ENCODE measurements around the gene DFFB. TPM values are rescaled to one million over a fixed set of nuclear protein-coding genes. Genes with fewer than 3 reads are reported as not detected.
A peak's percentile ranks its signal among the peaks of the same experiment; 100 is the strongest.

The DFFB gene
- total and polyA plus RNA-seq, 9 of the 15 experiments (the other 6 are each of a cell fraction or from before 2014, with no cell fraction given) = 2.3 to 15.8 (median 11.5) TPM

DNA sequence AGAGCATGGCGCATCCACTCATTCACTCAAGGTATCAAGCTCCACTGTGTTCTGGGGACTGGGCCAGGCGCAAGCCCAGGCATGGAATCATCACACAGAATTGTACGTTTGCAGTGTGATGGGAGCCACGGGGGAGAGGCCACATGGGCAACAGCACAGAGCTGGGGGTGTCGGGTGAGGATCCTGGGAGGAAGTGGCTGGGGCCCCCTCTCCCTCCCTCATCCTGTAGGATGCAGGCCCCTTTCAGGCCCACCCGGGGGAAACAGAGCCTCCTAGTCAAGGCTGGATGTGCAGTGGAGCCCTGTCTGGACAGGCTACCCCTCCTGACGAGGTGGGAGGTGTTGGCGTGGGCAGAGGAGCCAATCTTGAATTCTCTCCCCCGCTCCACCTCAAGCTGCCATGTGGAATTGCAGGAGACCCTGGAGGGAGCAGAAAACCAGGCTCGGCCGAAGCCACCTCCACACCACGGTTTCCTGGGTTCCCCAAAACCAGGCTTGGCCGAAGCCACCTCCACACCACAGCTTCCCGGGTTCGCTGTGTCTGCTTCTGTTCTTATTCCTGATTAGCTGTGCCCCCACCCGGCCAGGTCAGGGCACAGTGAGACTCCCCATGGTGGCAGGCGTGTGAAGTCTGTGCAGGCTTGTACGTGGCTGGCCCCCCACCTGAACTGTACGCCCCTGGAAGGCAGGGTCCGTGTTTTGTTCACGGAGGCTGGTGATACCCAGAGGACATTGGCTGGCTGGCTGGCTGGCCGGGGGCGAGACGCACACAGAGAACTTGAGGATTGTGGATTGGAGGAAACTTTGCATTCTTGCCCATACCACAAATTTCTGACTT, 46.9 kb downstream of the DFFB start:
- H3K4me2 ChIP-seq (ENCODE audit: insufficient read depth, low read length) = no peak overlapping the region
- ATAC-seq = no peak
- WGBS (ENCODE audit: insufficient coverage, low coverage, missing lambda C conversion rate) = 48% methylated on average over 24 of the region's 24 CpGs
- H4K20me1 ChIP-seq (replicated peaks; ENCODE audit: control insufficient read depth, insufficient read depth, low read length) = peaks cover 3% of the 10 kb centered on the region; the same call in 1 of the 2 replicates
- H3K27ac ChIP-seq (ENCODE audit: extremely low read depth, low read depth, low read length) = no peak overlapping the region
- no peak overlapping the region for H3K4me3 ChIP-seq
- POLR2A ChIA-PET = interaction anchor here (1.0 to 1.3 kb wide), 2 partner anchors 8 to 72 kb away, joined by 3 to 4 read pairs; no protein-coding TSS in a partner anchor
- H3K4me1 ChIP-seq (replicated peaks in 1 of 2; ENCODE audit: control insufficient read depth in 2 of 2, insufficient read depth in 2 of 2, low read length in 2 of 2) = peaks cover 10 to 63% of the 10 kb centered on the region in 2 experiments; a peak in 4 of 5 replicates
- CTCF ChIA-PET (ENCODE audit: low intra/inter-chr PET ratio) = interaction anchor here (0.7 kb wide), 1 partner anchor 131 kb away, joined by 5 read pairs; no protein-coding TSS in a partner anchor
- no peaks in the 10 kb centered on the region for H3K9me3 ChIP-seq (replicated peaks; ENCODE audit: control insufficient read depth, insufficient read depth, low read depth, low read length)
- no peak for FAIRE-seq
- peaks cover 8% of the 10 kb centered on the region for H3K79me2 ChIP-seq (ENCODE audit: control insufficient read depth, insufficient read depth, low read length)
- H3K9ac ChIP-seq (ENCODE audit: insufficient read depth in 1 of 2, low read depth in 2 of 2, low read length in 2 of 2) = peak overlapping the region in 1 of 2 experiments; percentile 61; a peak in 1 of 4 replicates
- no peaks in the 10 kb centered on the region for H3K36me3 ChIP-seq (ENCODE audit: control insufficient read depth, insufficient read depth, low read length)
- intact Hi-C loops (cut with micrococcal nuclease) (no loop called here), in situ Hi-C loops (cut with MboI) (no loop called here)
- no peaks in the 10 kb centered on the region for H3K9me1 ChIP-seq (ENCODE audit: control insufficient read depth, insufficient read depth, low read length)
- no peak overlapping the region for H2AFZ ChIP-seq (ENCODE audit: low read depth, low read length)
- BruUV-seq (replicated peaks) = no TSS peak
- DNase-seq (ENCODE audit: extremely low read depth in 1 of 4, low spot score in 3 of 4) = no peak
- no peaks in the 10 kb centered on the region; a peak in 2 of 5 replicates for H3K27me3 ChIP-seq (ENCODE audit: control insufficient read depth in 2 of 2, insufficient read depth in 2 of 2, low read length in 2 of 2)
- TF ChIP-seq CHD2 (IDR thresholded peaks at IDR 0.05; ENCODE audit: low read depth, low read length) = no peak
- no peak for TF ChIP-seq ZBTB17 (CRISPR knock-in tag; IDR thresholded peaks at IDR 0.05)
- TF ChIP-seq PURB (CRISPR knock-in tag; IDR thresholded peaks at IDR 0.05; ENCODE audit: low read depth) = no peak
- no peak for TF ChIP-seq ZNF764 (CRISPR knock-in tag; IDR thresholded peaks at IDR 0.05; ENCODE audit: low read depth)
- TF ChIP-seq, protein P1, sequence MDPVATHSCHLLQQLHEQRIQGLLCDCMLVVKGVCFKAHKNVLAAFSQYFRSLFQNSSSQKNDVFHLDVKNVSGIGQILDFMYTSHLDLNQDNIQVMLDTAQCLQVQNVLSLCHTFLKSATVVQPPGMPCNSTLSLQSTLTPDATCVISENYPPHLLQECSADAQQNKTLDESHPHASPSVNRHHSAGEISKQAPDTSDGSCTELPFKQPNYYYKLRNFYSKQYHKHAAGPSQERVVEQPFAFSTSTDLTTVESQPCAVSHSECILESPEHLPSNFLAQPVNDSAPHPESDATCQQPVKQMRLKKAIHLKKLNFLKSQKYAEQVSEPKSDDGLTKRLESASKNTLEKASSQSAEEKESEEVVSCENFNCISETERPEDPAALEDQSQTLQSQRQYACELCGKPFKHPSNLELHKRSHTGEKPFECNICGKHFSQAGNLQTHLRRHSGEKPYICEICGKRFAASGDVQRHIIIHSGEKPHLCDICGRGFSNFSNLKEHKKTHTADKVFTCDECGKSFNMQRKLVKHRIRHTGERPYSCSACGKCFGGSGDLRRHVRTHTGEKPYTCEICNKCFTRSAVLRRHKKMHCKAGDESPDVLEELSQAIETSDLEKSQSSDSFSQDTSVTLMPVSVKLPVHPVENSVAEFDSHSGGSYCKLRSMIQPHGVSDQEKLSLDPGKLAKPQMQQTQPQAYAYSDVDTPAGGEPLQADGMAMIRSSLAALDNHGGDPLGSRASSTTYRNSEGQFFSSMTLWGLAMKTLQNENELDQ (CRISPR knock-in tag; IDR thresholded peaks at IDR 0.05; ENCODE audit: borderline replicate concordance) = no peak
- TF ChIP-seq ZNF644 (tag; IDR thresholded peaks at IDR 0.05; ENCODE audit: low read depth) = no peak
- TF ChIP-seq POLR2G (IDR thresholded peaks at IDR 0.05; ENCODE audit: low read depth, low read length) = no peak
- no peak for TF ChIP-seq GATAD2B (IDR thresholded peaks at IDR 0.05; ENCODE audit: borderline replicate concordance)
- TF ChIP-seq, protein P2, sequence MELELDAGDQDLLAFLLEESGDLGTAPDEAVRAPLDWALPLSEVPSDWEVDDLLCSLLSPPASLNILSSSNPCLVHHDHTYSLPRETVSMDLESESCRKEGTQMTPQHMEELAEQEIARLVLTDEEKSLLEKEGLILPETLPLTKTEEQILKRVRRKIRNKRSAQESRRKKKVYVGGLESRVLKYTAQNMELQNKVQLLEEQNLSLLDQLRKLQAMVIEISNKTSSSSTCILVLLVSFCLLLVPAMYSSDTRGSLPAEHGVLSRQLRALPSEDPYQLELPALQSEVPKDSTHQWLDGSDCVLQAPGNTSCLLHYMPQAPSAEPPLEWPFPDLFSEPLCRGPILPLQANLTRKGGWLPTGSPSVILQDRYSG (tag; conservative IDR thresholded peaks at IDR 0.05; ENCODE audit: low read depth) = no peak
- no peak for TF ChIP-seq EP300 (IDR thresholded peaks at IDR 0.05; ENCODE audit: low read length)
- no peak for TF ChIP-seq TBL1XR1 (IDR thresholded peaks at IDR 0.05; ENCODE audit: low read length in 2 of 2)
- no peak for TF ChIP-seq ZNF324 (CRISPR knock-in tag; IDR thresholded peaks at IDR 0.05)
- TF ChIP-seq ZNF830 (CRISPR knock-in tag; IDR thresholded peaks at IDR 0.05) = no peak
- TF ChIP-seq, protein P3, sequence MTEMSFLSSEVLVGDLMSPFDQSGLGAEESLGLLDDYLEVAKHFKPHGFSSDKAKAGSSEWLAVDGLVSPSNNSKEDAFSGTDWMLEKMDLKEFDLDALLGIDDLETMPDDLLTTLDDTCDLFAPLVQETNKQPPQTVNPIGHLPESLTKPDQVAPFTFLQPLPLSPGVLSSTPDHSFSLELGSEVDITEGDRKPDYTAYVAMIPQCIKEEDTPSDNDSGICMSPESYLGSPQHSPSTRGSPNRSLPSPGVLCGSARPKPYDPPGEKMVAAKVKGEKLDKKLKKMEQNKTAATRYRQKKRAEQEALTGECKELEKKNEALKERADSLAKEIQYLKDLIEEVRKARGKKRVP (CRISPR knock-in tag; IDR thresholded peaks at IDR 0.05) = no peak
- TF ChIP-seq, protein P4, sequence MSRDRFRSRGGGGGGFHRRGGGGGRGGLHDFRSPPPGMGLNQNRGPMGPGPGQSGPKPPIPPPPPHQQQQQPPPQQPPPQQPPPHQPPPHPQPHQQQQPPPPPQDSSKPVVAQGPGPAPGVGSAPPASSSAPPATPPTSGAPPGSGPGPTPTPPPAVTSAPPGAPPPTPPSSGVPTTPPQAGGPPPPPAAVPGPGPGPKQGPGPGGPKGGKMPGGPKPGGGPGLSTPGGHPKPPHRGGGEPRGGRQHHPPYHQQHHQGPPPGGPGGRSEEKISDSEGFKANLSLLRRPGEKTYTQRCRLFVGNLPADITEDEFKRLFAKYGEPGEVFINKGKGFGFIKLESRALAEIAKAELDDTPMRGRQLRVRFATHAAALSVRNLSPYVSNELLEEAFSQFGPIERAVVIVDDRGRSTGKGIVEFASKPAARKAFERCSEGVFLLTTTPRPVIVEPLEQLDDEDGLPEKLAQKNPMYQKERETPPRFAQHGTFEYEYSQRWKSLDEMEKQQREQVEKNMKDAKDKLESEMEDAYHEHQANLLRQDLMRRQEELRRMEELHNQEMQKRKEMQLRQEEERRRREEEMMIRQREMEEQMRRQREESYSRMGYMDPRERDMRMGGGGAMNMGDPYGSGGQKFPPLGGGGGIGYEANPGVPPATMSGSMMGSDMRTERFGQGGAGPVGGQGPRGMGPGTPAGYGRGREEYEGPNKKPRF (IDR thresholded peaks at IDR 0.05; ENCODE audit: low read depth, low read length) = no peak

Data from K562 (cell line).